ENCODE data around the gene GMPR2.
"Not testable (repeated sequence)": the region's sequence is repeated elsewhere in the genome, so short reads cannot be mapped to it uniquely, and the experiment has no call there.

The GMPR2 gene

GRCh38 chr14:24203249-24203886 lies 29.4 kb upstream of the GMPR2 start:
- DNase-seq: not testable (repeated sequence)

DNA sequence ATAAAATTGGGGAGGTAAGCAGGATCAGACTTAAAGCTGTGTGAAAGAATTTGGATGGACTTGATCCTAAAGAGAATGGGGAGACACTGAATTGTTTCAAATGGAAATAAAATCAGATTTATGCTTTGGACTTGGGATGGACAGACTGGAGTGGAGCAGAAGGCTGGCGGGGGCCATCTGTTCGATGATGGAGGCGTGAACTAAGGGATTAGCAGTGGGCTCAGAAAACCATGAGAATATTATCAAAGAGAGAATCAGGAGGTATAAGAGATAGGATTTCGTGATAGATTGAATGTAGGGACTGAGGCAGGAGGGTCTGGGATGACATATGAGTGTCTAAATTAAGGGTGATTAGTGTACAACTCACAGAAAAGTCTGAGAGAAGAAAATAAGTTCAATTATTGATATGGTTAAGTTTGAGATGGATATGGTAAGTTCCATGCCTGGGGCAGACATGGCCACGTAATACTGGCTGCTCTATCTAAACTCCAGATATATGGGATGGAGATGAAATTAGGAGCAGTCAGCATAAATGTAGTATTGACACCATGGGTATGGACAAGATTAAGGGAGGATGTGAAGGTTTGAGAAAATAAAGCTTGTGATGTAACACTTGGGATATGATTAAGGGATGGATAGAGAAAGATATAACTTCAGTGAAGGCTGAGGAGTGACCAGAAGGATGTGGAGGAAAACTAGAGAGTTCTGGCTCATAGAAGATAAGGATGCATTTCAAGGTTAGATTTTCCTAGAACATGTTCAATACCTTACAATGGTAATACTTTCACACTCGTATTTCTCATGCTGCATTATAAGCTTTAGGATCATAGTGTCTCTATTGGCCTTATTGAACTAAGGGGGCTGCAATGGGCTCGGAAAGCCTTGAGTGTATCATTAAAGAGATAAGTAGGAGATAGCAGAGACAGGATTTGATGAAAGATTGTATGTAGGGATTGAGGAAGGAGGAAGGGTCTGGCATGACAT lies 28.3 kb upstream of the GMPR2 start:
- no peak for DNase-seq

GRCh38 chr14:24206260-24207103 lies 26.2 kb upstream of the GMPR2 start:
- DNase-seq: no peak

- DNase-seq: no peak
Measured at GRCh38 chr14:24207104-24207551, 25.6 kb upstream of the GMPR2 start.

- no peak for DNase-seq
Measured at GRCh38 chr14:24207625-24208024, 25.1 kb upstream of the GMPR2 start.

GRCh38 chr14:24211311-24211710 lies 21.4 kb upstream of the GMPR2 start:
- DNase-seq: no peak

- peak; percentile 93 to 94 for DNase-seq
Measured at GRCh38 chr14:24212924-24213865, 19.5 kb upstream of the GMPR2 start, which contains the start of gene CHMP4A. Gene CHMP4A (minus strand): TSS chr14:24213488. CDS start chr14:24213439, 49 bp downstream.

GRCh38 chr14:24213866-24214662 lies 18.7 kb upstream of the GMPR2 start:
- DNase-seq: no peak

- DNase-seq: peak; percentile 76 to 89
Measured at GRCh38 chr14:24215495-24216344, 17.0 kb upstream of the GMPR2 start, which contains the start of gene MDP1. Gene MDP1 (minus strand): TSS chr14:24216066. CDS start chr14:24215955, 111 bp downstream.

DNA sequence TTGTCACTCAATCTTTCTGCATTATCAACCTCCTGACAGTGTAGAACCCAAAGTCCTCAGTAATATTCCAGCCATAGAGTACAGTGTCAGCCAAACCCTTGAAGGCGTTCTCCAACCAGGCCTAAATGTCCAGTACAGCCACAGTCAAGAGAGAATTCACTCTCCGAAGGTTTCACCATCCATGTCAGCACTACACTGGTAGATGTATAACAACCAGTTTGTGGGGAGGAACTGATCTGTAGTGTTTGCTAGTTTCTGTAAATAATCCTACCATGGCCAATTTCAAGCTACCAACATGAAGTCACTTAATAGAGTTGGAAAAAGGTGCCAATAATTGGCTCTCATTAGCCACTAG lies 16.4 kb upstream of the GMPR2 start:
- DNase-seq: no peak

DNA sequence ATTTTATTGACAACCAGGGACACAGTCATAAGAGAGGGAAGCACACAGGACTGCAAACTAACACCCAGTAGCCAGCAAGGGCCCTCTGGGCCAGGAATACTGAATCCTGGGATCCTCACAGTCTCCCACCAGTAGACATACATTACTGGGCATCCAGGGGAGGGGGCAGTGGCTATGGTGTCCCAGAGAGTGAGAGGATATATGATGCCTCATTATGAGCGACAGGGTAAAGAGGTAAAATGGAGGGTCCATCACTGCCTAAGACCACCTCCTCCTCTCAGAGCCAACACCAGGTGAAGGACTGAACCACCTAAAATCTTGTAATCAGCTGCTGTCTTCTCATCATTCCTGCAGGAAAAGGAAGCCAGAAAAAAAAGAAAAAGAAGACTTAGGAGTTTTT lies 15.9 kb upstream of the GMPR2 start:
- DNase-seq: not testable (repeated sequence)

- no peak for DNase-seq
Measured at GRCh38 chr14:24219080-24219479, 13.6 kb upstream of the GMPR2 start.

GRCh38 chr14:24219521-24219920 lies 13.2 kb upstream of the GMPR2 start:
- DNase-seq: no peak

DNA sequence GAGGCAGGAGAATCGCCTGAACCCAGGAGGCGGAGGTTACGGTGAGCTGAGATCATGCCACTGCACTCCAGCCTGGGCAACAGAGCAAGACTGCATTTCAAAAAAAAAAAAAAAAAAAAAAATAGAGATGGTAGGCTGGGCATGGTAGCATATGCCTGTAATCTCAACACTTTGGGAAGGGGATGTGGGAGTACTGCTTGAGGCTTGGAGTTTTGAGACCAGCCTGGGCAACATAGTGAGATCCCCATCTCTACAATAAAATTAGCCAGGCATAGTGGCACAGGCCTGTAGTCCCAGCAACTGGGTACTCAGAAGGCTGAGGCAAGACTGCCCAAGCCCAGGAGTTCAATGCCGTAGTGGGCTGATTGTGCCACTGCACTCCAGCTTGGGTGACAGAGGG lies 9.7 kb upstream of the GMPR2 start:
- DNase-seq: not testable (repeated sequence)

DNA sequence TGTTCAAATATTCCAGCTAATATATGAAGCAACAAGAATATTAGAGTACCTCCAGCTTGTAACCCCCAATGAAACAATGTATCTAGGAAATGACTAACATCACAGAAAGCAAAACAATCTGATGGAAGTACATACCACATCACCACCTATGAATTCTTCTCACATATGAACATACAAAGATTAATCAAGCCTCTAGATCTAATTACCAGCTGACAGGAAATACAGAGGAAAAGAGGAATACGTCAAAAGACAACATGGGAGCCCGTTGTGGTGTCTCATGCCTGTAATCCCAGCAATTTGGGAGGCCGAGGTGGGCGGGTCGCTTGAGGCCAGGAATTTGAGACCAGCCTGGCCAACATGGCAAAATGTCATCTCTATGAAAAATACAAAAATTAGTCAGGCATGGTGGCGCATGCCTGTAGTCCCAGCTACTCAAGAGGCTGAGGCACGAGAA lies 8.1 kb upstream of the GMPR2 start:
- DNase-seq: no peak

DNA sequence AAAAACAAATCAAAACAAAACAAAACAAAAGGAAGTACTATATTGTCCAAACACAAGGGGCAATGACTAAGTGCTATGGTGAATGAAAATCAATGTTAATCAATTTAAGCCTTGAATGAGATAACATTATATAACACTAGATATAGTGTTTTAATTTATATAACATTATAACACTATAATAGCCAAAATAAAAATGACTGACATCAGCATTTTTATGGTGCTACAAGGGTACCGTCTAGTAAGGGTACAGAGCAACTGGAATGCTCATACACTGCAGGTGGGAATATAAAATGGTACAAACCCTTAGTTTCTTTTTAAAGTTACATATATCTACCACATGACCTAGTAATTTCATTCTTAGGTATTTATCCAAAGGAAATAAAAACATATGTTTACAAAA lies 6.3 kb upstream of the GMPR2 start:
- no peak for DNase-seq

DNA sequence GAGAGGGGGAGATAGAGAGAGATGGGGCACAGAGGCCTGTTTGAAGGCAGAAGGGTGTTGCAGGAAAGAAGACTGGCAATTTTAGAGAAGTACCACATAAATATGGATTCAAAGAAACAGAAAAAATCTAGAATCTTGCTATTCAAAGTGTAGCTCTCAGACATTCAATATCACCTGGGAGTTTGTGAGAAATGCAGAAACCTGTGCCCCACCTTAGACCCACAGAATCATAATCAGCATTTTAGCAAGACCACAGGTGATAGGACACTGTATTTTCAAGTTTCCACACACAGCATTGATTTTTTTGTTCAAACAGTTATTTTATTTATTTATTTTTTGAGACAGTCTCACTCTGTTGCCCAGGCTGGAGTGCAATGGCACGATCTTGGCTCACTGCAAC lies 3.8 kb upstream of the GMPR2 start:
- no peak for DNase-seq

DNA sequence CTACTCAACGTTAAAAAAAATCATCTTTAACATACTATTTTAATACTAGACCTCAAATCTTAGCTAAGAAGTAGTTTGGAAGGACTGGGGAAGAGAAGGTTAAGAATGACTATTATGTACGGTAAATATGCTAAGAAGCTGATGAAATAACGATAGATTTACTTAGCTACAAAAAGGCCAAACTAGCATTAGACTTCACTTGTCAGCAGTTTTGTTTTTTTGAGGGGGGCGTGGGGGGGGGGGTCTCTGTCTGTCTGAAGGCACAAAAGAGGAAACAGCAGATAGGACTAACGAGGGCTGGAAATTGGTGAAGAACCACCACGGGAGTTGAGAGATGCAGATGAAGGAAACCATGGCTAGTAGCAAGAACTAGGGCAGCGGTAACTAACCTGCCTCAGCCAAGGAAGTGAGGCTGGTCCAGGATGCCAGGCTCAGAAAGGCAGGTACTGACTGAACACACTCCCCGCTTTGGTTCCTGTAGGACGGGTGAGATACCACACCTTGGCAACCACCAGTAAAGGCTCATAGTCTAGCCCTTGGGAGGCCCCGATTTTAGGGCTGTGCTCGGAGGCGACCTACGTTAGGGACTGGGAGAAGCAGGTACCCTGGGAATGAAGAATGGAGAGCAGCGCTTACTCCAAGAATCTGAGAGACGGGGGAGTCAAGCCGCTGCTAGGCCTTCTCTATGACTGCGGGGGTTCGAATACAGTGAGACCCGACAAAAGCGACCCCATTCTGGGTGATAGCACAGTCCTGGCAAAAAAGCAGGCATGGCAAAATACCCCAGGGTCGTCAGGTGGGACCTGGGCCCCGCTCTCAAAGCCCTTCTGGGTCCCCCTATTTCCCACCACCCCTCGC lies 1.2 kb upstream of the GMPR2 start:
- no peak for DNase-seq

DNA sequence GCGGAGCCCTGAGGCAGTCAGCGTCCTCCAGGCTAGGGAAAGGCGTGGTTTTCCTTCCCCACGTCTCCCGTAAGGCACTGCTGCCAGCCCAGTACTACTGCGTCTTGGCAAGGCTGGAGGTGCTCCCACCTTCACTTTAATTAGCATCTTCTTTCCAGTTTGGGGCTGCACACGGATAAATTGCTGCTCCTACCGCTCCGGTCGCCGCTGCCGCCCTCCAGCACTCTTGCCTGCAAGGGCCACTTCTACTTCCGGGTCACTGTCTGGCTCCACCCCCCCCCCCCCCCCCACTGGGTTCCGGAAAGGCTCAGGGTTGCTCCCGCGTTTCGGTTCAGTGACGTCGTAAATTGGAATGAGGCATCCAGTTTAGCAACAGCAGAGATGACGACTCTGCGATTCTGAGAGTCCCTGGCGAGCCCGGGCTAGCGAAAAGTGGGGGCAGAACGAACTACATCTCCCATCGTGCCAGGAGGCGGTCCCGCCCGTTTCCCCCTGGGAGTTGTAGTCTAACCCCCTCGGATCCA lies 546 bp upstream of the GMPR2 start, which contains the start of gene NEDD8:
TSS of gene NEDD8 (minus strand) at position 247 of the 524 bp plus-strand sequence. CDS start at position 147, 100 bp downstream.
- DNase-seq: peak; percentile 87 to 88

All from NCI-H1930 (cell line).